Keratinocyte (primary cell): ENCODE measurements around the gene CCM2. TPM values are rescaled to one million over a fixed set of nuclear protein-coding genes. Genes with fewer than 3 reads are reported as not detected.

Experiments
- DNase-seq: peaks from one replicate; pipeline ENCODE4 v3.0.0-alpha.2; 2011; ENCODE audit warnings: low read depth, missing footprints, low spot score
- FAIRE-seq: peaks from 2 replicates; lab custom pipeline; 2011; peaks lifted over from hg19 to GRCh38; lab: Jason Lieb, UNC
- H2AFZ ChIP-seq: 2 replicates; pipeline ENCODE4 v1.6.0; 2012; ENCODE audit warnings: low read length, control low read depth, inconsistent platforms; ENCODE audit not compliant: control insufficient read depth
- H3K27ac ChIP-seq: 2 replicates; pipeline ENCODE4 v1.5.1; 2011; ENCODE audit warnings: low read length; ENCODE audit not compliant: control insufficient read depth, insufficient read depth
- H3K27me3 ChIP-seq: 3 replicates; pipeline ENCODE4 v1.6.0; 2011; ENCODE audit warnings: low read length; ENCODE audit not compliant: control insufficient read depth, insufficient read depth; ENCODE audit errors: extremely low read depth
- H3K36me3 ChIP-seq, 2 experiments: 2 replicates in 1 of 2; 3 replicates in 1 of 2; pipeline ENCODE4 v1.5.1; 2011; ENCODE audit warnings: low read length in 2 of 2, mild to moderate bottlenecking in 1 of 2; ENCODE audit not compliant: control insufficient read depth in 2 of 2, insufficient read depth in 2 of 2; ENCODE audit errors: extremely low read depth in 1 of 2
- H3K4me1 ChIP-seq: 3 replicates; pipeline ENCODE4 v1.5.1; 2011; ENCODE audit warnings: low read length; ENCODE audit not compliant: control insufficient read depth, insufficient read depth; ENCODE audit errors: extremely low read depth
- H3K4me2 ChIP-seq: 3 replicates; pipeline ENCODE4 v1.6.0; 2011; ENCODE audit warnings: low read depth, low read length; ENCODE audit not compliant: control insufficient read depth, insufficient read depth; ENCODE audit errors: extremely low read depth
- H3K4me3 ChIP-seq, 3 experiments: fragments of 200-600 bp in 1 of 3; sonication (generic) in 1 of 3; 2 replicates in 2 of 3; 3 replicates in 1 of 3; pipeline ENCODE4 v1.5.1; 2011 to 2016; ENCODE audit warnings: low read length in 3 of 3, mild to moderate bottlenecking in 3 of 3, control low read depth in 2 of 3, inconsistent platforms in 1 of 3, low read depth in 1 of 3, mixed read lengths in 1 of 3, mixed run types in 1 of 3, moderate library complexity in 1 of 3; ENCODE audit not compliant: control insufficient read depth in 2 of 3, insufficient read depth in 2 of 3; ENCODE audit errors: extremely low read depth in 1 of 3
- H3K79me2 ChIP-seq: 2 replicates; pipeline ENCODE4 v1.6.0; 2012; ENCODE audit warnings: low read length; ENCODE audit not compliant: control insufficient read depth, insufficient read depth
- H3K9ac ChIP-seq: 3 replicates; pipeline ENCODE4 v1.6.0; 2011; ENCODE audit warnings: low read length; ENCODE audit not compliant: control insufficient read depth, insufficient read depth; ENCODE audit errors: extremely low read depth
- H3K9me1 ChIP-seq: 3 replicates; pipeline ENCODE4 v1.6.0; 2011; ENCODE audit warnings: low read length; ENCODE audit not compliant: control insufficient read depth, insufficient read depth; ENCODE audit errors: extremely low read depth
- H3K9me3 ChIP-seq: 2 replicates; pipeline ENCODE4 v1.5.1; 2012; ENCODE audit warnings: low read depth, low read length; ENCODE audit not compliant: control insufficient read depth
- H4K20me1 ChIP-seq: 3 replicates; pipeline ENCODE4 v1.6.0; 2011; ENCODE audit warnings: low read length; ENCODE audit not compliant: control insufficient read depth, insufficient read depth; ENCODE audit errors: extremely low read depth
- EZH2 ChIP-seq: IDR thresholded peaks from one replicate; pipeline ENCODE4 v1.6.1; 2012; ENCODE audit warnings: inconsistent platforms, mild to moderate bottlenecking, low read length, moderate library complexity
- dilution Hi-C: fragments of 300-500 bp; cut with MboI; formaldehyde crosslinking; loops from one replicate; pipeline ENCODE4 v1.7.0; 2020; ENCODE audit warnings: low sequenced_read_pairs; ENCODE audit not compliant: extremely low pct_ligation_motif_present
- polyA plus RNA-seq, 5 experiments: library from polyadenylated mRNA; depleted of rRNA in 3 of 5; stranded (reverse) in 3 of 5; stranded (forward) in 1 of 5; unstranded in 1 of 5; fragments of >200 nt; gene quantifications; 1 replicate in 1 of 5; 2 replicates in 3 of 5; 3 replicates in 1 of 5; pipeline versions ENCODE4 v1.2.1 to v1.2.3, GENCODE V29; 2011 to 2012; ENCODE audit warnings: missing spikeins in 2 of 5, low read depth in 1 of 5, low replicate concordance in 1 of 5
- TF ChIP-seq, protein P1 (sequence below), 3 experiments: IDR thresholded peaks in 1 of 3; conservative IDR thresholded peaks in 1 of 3; optimal IDR thresholded peaks in 1 of 3; 2 replicates in 2 of 3; 3 replicates in 1 of 3; pipeline versions ENCODE3 to v1.5.1; 2011; ENCODE audit warnings: low read length in 3 of 3, mild to moderate bottlenecking in 3 of 3, moderate library complexity in 2 of 3, control low read depth in 1 of 3, inconsistent platforms in 1 of 3; ENCODE audit not compliant: insufficient read depth in 2 of 3; ENCODE audit errors: extremely low read depth in 1 of 3

Gene CCM2
- polyA plus RNA-seq, 1 donor (not counting 4 experiments of a cell fraction or from before 2014, with no cell fraction given) = 44.8 TPM

DNA sequence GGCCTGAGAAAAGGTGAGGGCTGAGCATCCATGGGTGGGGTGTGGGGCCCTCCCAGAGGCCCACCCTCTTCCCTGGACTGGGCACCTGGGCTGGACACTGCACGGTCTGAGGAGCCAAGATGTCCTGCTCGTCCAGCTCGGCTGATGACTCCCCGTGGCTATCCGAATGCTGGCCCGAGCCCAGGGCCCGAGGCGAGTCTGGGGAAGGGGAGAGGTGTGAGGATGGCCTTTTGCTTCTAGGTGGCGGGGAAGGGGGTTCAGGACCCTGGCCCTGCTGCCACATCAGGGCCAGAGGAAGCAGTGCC lies 81.6 kb downstream of the CCM2 start:
- TF ChIP-seq, protein P1, sequence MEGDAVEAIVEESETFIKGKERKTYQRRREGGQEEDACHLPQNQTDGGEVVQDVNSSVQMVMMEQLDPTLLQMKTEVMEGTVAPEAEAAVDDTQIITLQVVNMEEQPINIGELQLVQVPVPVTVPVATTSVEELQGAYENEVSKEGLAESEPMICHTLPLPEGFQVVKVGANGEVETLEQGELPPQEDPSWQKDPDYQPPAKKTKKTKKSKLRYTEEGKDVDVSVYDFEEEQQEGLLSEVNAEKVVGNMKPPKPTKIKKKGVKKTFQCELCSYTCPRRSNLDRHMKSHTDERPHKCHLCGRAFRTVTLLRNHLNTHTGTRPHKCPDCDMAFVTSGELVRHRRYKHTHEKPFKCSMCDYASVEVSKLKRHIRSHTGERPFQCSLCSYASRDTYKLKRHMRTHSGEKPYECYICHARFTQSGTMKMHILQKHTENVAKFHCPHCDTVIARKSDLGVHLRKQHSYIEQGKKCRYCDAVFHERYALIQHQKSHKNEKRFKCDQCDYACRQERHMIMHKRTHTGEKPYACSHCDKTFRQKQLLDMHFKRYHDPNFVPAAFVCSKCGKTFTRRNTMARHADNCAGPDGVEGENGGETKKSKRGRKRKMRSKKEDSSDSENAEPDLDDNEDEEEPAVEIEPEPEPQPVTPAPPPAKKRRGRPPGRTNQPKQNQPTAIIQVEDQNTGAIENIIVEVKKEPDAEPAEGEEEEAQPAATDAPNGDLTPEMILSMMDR (optimal IDR thresholded peaks at IDR 0.05 in 1 of 3, IDR thresholded peaks at IDR 0.05 in 1 of 3, conservative IDR thresholded peaks at IDR 0.05 in 1 of 3; ENCODE audit: extremely low read depth in 1 of 3, insufficient read depth in 2 of 3, low read length in 3 of 3) = no peak
- TF ChIP-seq EZH2 = no peak
- Histone ChIP-seq H3K4me2 (no peak overlapping the region), H3K79me2 (no peaks in the 10 kb centered on the region), H3K27ac (no peak overlapping the region), H3K9ac (no peak overlapping the region), H3K27me3 (no peaks in the 10 kb centered on the region), H3K9me1 (no peaks in the 10 kb centered on the region), H3K9me3 (no peaks in the 10 kb centered on the region), H4K20me1 (peaks cover 2% of the 10 kb centered on the region), H3K4me3 (no peak overlapping the region), H2AFZ (no peak overlapping the region), H3K36me3 (peaks cover 0 to 5% of the 10 kb centered on the region in 2 experiments), H3K4me1 (peaks cover 2% of the 10 kb centered on the region)
- no peak for DNase-seq
- dilution Hi-C loops = no loop called here
- no peak for FAIRE-seq

DNA sequence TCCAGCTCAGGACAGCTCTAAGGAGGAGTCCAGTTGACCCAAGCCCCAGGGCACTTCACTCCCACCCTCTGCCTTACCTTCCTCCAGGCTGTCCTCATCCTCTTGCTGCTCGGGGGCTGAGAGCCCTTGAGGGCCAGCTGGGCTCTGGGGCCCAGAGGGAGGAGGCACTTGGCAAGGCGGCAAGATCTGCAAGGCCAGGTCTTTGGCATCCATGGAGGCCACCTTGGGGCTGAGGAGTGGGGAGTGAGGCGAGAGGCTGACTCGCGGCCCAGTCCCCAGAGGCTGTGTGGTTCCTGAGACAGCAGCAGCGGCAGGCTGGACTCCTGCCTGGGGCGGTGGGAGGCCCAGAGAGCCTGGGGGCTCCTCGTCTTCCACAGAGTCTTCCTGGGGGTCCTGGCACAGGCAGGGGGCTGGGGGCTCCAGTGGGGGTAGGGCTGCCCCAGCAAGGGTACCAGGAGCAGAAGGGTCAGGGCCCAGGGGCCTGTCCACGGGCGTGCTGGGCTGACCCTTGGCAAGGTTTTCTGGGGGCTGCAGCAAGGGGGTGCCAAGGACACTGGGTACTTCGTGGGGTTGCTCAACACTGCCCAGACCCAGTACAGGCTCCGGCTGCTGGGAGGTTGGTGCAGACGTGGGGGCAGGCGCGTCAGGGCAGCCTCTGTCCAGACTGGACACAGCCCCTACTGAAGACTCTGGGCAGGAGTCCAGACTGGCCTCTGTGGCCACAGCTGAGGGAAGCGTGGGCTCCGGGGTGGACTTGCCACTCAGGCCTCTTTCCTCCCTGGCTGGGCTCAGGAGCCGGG lies 82.2 kb downstream of the CCM2 start:
- dilution Hi-C loops = no loop called here
- DNase-seq = no peak
- FAIRE-seq = no peak

More for the DNA sequence above, 82.2 kb downstream of the CCM2 start:
- Histone ChIP-seq H3K36me3 (peaks cover 0 to 3% of the 10 kb centered on the region in 2 experiments), H3K9ac (no peak overlapping the region), H3K9me3 (no peaks in the 10 kb centered on the region), H2AFZ (no peak overlapping the region), H4K20me1 (peaks cover 3% of the 10 kb centered on the region), H3K79me2 (no peaks in the 10 kb centered on the region), H3K4me3 (no peak overlapping the region), H3K27ac (no peak overlapping the region), H3K27me3 (no peaks in the 10 kb centered on the region), H3K4me1 (peaks cover 2% of the 10 kb centered on the region), H3K9me1 (no peaks in the 10 kb centered on the region), H3K4me2 (no peak overlapping the region)
- TF ChIP-seq, protein P1 (optimal IDR thresholded peaks at IDR 0.05 in 1 of 3, IDR thresholded peaks at IDR 0.05 in 1 of 3, conservative IDR thresholded peaks at IDR 0.05 in 1 of 3; ENCODE audit: extremely low read depth in 1 of 3, insufficient read depth in 2 of 3, low read length in 3 of 3) = no peak
- no peak for TF ChIP-seq EZH2
